Stimulated activated CD4-positive, alpha-beta T cell treated with anti-CD3 and anti-CD28 coated beads, TNF-alpha, amount 100 ng/mL, for 24 hours (primary cell): ENCODE results near the gene DDX41.
"Not testable (repeated sequence)": the region's sequence is repeated elsewhere in the genome, so short reads cannot be mapped to it uniquely, and the experiment has no call there.

Source experiments
- DNase-seq, 3 experiments: peaks; one replicate each; pipeline ENCODE4 v3.0.0-alpha.2; 2020; ENCODE audit warnings: low read depth in 3 of 3

DDX41 gene

GRCh38 chr5:177498013-177498787 lies 18.6 kb downstream of the DDX41 start:
- no peak for DNase-seq

- DNase-seq: peak; percentile 88 to 94 (median 90)
Measured at GRCh38 chr5:177497292-177498012, 19.3 kb downstream of the DDX41 start, which contains the start of gene PDLIM7. PDLIM7 (minus strand) TSS chr5:177497604; CDS start chr5:177496512, 1,092 bp downstream.

- DNase-seq: no peak
Measured at GRCh38 chr5:177496727-177497291, 20.0 kb downstream of the DDX41 start.

- DNase-seq: no peak
Measured at GRCh38 chr5:177496070-177496726, 20.6 kb downstream of the DDX41 start.

GRCh38 chr5:177495243-177496060 lies 21.3 kb downstream of the DDX41 start:
- DNase-seq: no peak

- no peak for DNase-seq
Measured at GRCh38 chr5:177494346-177495195, 22.2 kb downstream of the DDX41 start.

GRCh38 chr5:177493795-177494345 lies 22.9 kb downstream of the DDX41 start:
- DNase-seq: no peak

- DNase-seq: no peak
Measured at GRCh38 chr5:177492841-177493240, 23.9 kb downstream of the DDX41 start.

GRCh38 chr5:177491983-177492746 lies 24.6 kb downstream of the DDX41 start:
- no peak for DNase-seq

- DNase-seq: no peak
Measured at GRCh38 chr5:177491429-177491945, 25.3 kb downstream of the DDX41 start.

- DNase-seq: no peak
Measured at GRCh38 chr5:177490992-177491391, 25.8 kb downstream of the DDX41 start.

GRCh38 chr5:177490311-177490991 lies 26.3 kb downstream of the DDX41 start:
- no peak for DNase-seq

GRCh38 chr5:177489119-177489716 lies 27.5 kb downstream of the DDX41 start:
- DNase-seq: no peak

GRCh38 chr5:177487975-177488374 lies 28.8 kb downstream of the DDX41 start:
- DNase-seq: no peak

- no peak for DNase-seq
Measured at GRCh38 chr5:177487144-177487543, 29.6 kb downstream of the DDX41 start.

- no peak for DNase-seq
Measured at GRCh38 chr5:177486256-177486655, 30.5 kb downstream of the DDX41 start.

GRCh38 chr5:177485753-177486152 lies 31.0 kb downstream of the DDX41 start:
- not testable (repeated sequence) for DNase-seq
